Suprapubic skin (tissue), 4 donors: ENCODE measurements around the gene FYN. TPM values are rescaled to one million over a fixed set of nuclear protein-coding genes. Genes with fewer than 3 reads are reported as not detected.
"Not testable (repeated sequence)": the region's sequence is repeated elsewhere in the genome, so short reads cannot be mapped to it uniquely, and the experiment has no call there.

ENCODE experiments used
- DNase-seq, 2 donors: peaks; one replicate each; pipeline ENCODE4 v3.0.0-alpha.2; 2019; ENCODE audit warnings: low spot score in 2 of 2
- H3K27ac ChIP-seq: fragments of 200-600 bp; sonication (generic); one replicate; pipeline ENCODE4 v1.5.1; 2019
- H3K27me3 ChIP-seq: fragments of 200-600 bp; sonication (generic); one replicate; pipeline ENCODE4 v1.5.1; 2019
- H3K36me3 ChIP-seq: fragments of 200-600 bp; sonication (generic); one replicate; pipeline ENCODE4 v1.5.1; 2019
- H3K4me1 ChIP-seq: fragments of 200-600 bp; sonication (generic); one replicate; pipeline ENCODE4 v1.5.1; 2019
- H3K4me3 ChIP-seq: fragments of 200-600 bp; sonication (generic); one replicate; pipeline ENCODE4 v1.5.1; 2019; ENCODE audit warnings: mild to moderate bottlenecking
- H3K9me3 ChIP-seq: fragments of 200-600 bp; sonication (generic); one replicate; pipeline ENCODE4 v1.5.1; 2019
- EP300 ChIP-seq: sonication (generic); formaldehyde crosslinking; IDR thresholded peaks from one replicate; pipeline ENCODE4 v1.6.1; 2017; ENCODE audit warnings: antibody characterized with exemption
- POLR2A ChIP-seq, 2 donors: fragments of 450-650 bp; IDR thresholded peaks; one replicate each; pipeline ENCODE4 v1.6.1; 2017; ENCODE audit warnings: antibody characterized with exemption in 2 of 2, mild to moderate bottlenecking in 2 of 2, moderate library complexity in 2 of 2
- POLR2AphosphoS5 ChIP-seq, 3 donors: sonication (generic); formaldehyde crosslinking; IDR thresholded peaks; one replicate each; pipeline ENCODE4 v1.6.1; 2017; ENCODE audit warnings: antibody characterized with exemption in 3 of 3
- WGBS: methylation state at CpG from one replicate; pipeline ENCODE4 v1.1.5; 2018; 5-methylcytosine and 5-hydroxymethylcytosine counted together
- total RNA-seq, 4 donors: library from RNA; depleted of rRNA; stranded (reverse); fragments of >200 nt; gene quantifications; one replicate each; pipeline ENCODE4 v1.1.0, GENCODE V29; 2016
- TF ChIP-seq, protein P1 (sequence below), 2 donors: fragments of 200-600 bp in 1 of 2; fragments of 450-650 bp in 1 of 2; sonication (generic) in 1 of 2; IDR thresholded peaks; one replicate each; pipeline ENCODE4 v1.5.1; 2016 to 2019; ENCODE audit warnings: antibody characterized with exemption in 2 of 2, mild to moderate bottlenecking in 1 of 2, moderate library complexity in 1 of 2

The FYN gene
- total RNA-seq, 4 donors from 2014 or later = 36.6 to 89.6 (median 67.3) TPM

DNA sequence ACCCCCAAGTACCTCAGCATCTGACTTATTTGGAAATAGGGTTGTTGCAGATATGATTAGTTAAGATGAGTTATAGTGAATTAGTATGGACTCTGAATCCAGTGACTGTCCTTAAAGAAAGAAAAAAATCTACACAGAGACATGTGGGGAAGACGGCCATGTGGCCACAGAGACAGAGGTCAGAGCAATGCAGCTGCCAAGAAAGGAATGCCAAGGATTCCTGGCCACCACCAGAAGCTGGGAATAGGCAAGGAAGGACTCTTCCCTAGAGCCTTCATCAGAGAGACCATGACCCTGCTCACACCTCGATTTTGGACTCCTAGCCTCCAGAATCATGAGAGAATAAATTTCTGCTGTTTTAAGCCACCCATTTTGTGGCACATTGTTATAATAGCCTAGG is 81.8 kb downstream of the FYN start:
- TF ChIP-seq POLR2A (IDR thresholded peaks at IDR 0.05) = no peak
- Histone ChIP-seq H3K9me3 (no peaks in the 10 kb centered on the region), H3K4me3 (no peak overlapping the region), H3K27me3 (no peaks in the 10 kb centered on the region), H3K4me1 (peaks cover 10% of the 10 kb centered on the region), H3K27ac (no peak overlapping the region), H3K36me3 (no peaks in the 10 kb centered on the region)
- WGBS = 55% methylated on average over 2 of the region's 2 CpGs
- DNase-seq = no peak

DNA sequence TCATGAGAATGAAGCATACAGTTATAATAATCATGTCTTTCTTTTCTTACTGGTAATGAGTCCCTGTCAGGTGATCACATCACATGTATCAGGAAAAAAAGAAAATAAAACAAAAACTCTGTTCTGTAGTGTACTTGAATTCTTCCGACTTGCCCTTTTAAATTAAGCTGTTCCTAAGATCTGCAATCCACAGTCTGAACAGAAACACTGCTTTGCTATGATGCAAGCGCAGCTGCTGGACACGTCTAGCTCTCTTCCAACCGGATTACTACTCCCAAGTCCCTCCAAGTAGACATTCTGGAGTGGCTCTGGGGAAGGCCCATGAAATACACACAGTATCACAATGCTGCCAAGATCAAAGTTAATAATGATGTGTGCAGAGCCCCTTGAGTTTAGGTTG is 83.7 kb downstream of the FYN start:
- Histone ChIP-seq H3K27ac (no peak overlapping the region), H3K4me1 (peaks cover 11% of the 10 kb centered on the region), H3K36me3 (no peaks in the 10 kb centered on the region), H3K4me3 (no peak overlapping the region), H3K9me3 (no peaks in the 10 kb centered on the region), H3K27me3 (no peaks in the 10 kb centered on the region)
- no peak for DNase-seq
- no peak for TF ChIP-seq EP300
- TF ChIP-seq, protein P1, sequence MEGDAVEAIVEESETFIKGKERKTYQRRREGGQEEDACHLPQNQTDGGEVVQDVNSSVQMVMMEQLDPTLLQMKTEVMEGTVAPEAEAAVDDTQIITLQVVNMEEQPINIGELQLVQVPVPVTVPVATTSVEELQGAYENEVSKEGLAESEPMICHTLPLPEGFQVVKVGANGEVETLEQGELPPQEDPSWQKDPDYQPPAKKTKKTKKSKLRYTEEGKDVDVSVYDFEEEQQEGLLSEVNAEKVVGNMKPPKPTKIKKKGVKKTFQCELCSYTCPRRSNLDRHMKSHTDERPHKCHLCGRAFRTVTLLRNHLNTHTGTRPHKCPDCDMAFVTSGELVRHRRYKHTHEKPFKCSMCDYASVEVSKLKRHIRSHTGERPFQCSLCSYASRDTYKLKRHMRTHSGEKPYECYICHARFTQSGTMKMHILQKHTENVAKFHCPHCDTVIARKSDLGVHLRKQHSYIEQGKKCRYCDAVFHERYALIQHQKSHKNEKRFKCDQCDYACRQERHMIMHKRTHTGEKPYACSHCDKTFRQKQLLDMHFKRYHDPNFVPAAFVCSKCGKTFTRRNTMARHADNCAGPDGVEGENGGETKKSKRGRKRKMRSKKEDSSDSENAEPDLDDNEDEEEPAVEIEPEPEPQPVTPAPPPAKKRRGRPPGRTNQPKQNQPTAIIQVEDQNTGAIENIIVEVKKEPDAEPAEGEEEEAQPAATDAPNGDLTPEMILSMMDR (IDR thresholded peaks at IDR 0.05) = no peak
- TF ChIP-seq POLR2A (IDR thresholded peaks at IDR 0.05) = no peak
- no peak for TF ChIP-seq POLR2AphosphoS5 (IDR thresholded peaks at IDR 0.05)
- 65% methylated on average over 4 of the region's 4 CpGs for WGBS

DNA sequence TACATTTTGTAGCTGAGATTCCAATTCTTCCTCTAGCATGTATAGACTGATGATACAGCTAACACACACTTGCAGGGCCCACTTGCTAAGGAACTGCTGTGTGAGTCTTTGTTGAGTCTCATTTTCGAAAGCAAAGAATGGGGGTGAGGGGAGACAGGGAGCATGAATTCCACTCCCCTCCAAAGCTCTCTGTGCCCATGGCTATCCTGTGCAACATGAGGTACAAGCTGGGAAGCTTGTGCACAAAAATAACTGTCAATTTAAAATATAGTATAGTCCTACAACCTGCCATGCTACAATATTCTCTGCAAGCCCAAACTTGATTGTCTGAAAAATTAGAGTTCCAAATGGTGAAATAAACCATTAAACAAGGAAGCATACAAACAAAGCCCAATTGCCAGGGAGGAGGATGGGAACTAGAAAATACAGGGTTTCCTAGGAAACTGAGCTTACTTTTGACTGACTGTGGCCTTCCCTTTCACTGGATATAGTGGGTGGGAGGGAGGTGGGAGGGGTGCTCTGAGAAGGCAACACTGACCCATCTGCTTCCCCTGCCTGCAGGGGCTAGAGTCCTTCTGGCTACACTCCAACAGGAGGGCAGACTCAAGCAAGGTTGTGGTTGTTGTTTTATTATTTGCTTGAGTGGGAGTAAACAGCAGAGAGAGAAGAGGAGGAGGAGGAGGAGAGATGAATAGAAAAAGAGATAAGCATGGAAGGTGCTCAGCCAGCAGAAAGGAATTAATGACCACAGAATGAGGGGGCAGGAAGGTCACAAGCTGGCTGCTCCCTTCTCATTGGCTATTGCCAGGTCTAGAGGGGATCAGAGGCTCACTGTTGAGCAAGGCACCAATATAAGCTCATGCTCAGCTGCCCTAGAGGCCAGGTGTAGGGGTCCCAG is 84.6 kb downstream of the FYN start:
- WGBS = 80% methylated on average over 1 of the region's 1 CpG
- H3K36me3 ChIP-seq = no peaks in the 10 kb centered on the region
- no peak for DNase-seq
- H3K27ac ChIP-seq = peak overlapping the region; percentile 20
- no peaks in the 10 kb centered on the region for H3K9me3 ChIP-seq
- H3K27me3 ChIP-seq = no peaks in the 10 kb centered on the region
- peaks cover 18% of the 10 kb centered on the region for H3K4me1 ChIP-seq
- no peak for TF ChIP-seq POLR2AphosphoS5 (IDR thresholded peaks at IDR 0.05)
- TF ChIP-seq EP300 = no peak
- TF ChIP-seq POLR2A (IDR thresholded peaks at IDR 0.05) = no peak
- TF ChIP-seq, protein P1 (IDR thresholded peaks at IDR 0.05) = no peak
- no peak overlapping the region for H3K4me3 ChIP-seq

DNA sequence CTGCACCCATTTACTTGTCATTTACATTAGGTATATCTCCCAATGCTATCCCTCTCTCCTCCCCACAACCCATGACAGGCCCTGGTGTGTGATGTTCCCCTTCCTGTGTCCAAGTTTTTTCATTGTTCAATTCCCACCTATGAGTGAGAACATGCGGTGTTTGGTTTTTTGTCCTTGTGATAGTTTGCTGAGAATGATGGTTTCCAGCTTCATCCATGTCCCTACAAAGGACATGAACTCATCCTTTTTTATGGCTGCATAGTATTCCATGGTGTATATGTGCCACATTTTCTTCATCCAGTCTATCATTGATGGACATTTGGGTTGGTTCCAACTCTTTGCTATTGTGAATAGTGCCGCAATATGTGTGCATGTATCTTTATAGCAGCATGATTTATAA is 87.1 kb downstream of the FYN start:
- H3K27me3 ChIP-seq, H3K9me3 ChIP-seq, DNase-seq, H3K27ac ChIP-seq, H3K4me3 ChIP-seq, H3K36me3 ChIP-seq: not testable (repeated sequence)
- 91% methylated on average over 2 of the region's 2 CpGs for WGBS
- H3K4me1 ChIP-seq = peaks cover 22% of the 10 kb centered on the region

DNA sequence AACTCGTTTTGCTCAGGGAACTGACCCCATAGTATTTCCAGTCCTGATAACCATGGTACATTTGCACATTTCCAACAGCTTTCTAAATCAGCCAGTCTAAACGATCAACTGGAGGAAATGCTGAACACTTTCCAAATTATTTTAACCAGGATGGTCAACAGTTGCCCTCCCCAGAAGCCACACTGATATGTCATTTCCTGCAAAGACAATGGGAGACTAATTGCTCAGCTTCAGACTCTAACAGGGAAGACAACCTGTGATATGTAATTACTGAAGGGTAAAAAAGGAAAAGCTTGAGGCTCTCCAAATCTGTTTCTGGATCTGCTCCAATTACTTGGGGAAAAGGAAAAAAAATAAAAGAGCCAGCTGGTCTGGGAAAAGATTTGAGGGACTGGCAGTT is 88.8 kb downstream of the FYN start:
- Histone ChIP-seq H3K4me1 (peaks cover 25% of the 10 kb centered on the region), H3K27ac (no peak overlapping the region)

DNA sequence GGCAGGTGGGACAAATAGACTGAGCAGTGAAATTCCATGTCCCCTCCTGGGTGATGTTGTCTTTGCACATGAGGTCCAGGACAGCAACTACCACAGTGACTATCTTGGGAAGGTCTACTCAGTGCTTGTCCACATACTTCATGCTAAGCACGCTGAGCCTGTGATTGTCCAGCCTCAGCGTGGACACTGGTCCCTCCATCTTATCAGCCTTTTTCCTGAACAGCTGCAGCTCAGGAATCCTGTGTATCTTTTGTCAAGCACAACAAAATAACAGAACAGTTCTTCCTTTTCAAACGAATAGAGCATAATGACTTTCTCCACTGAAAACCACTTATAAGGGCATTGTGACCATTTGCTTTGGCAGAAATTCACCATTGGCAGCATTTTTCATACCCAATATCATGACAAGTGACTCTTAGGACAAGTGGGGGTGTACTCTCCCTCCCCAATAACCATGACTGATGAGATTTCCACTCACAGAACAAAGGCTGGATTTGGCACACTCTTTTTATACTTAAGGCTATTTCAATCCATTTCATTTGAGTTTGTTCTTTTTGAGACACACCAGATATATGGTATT is 90.3 kb downstream of the FYN start:
- Histone ChIP-seq H3K27ac (no peak overlapping the region), H3K36me3 (no peaks in the 10 kb centered on the region), H3K4me1 (peaks cover 15% of the 10 kb centered on the region), H3K9me3 (no peaks in the 10 kb centered on the region), H3K27me3 (no peaks in the 10 kb centered on the region), H3K4me3 (no peak overlapping the region)
- TF ChIP-seq, protein P1 (IDR thresholded peaks at IDR 0.05) = no peak
- TF ChIP-seq POLR2A (IDR thresholded peaks at IDR 0.05) (no peak), EP300 (no peak), POLR2AphosphoS5 (IDR thresholded peaks at IDR 0.05) (no peak)
- DNase-seq = no peak
- 72% methylated on average over 3 of the region's 3 CpGs for WGBS

More for the DNA sequence above, 88.8 kb downstream of the FYN start:
- TF ChIP-seq POLR2A (IDR thresholded peaks at IDR 0.05) (no peak), EP300 (no peak), POLR2AphosphoS5 (IDR thresholded peaks at IDR 0.05) (no peak)
- TF ChIP-seq, protein P1 (IDR thresholded peaks at IDR 0.05) = no peak
- no peaks in the 10 kb centered on the region for H3K36me3 ChIP-seq
- no peaks in the 10 kb centered on the region for H3K9me3 ChIP-seq
- DNase-seq = no peak
- H3K27me3 ChIP-seq = no peaks in the 10 kb centered on the region
- WGBS = 40% methylated on average over 2 of the region's 2 CpGs
- no peak overlapping the region for H3K4me3 ChIP-seq
